Astrocyte (in vitro differentiated cells and primary cell): ENCODE results near the gene ZNF565. TPM values are rescaled to one million over a fixed set of nuclear protein-coding genes. Genes with fewer than 3 reads are reported as not detected.

Source experiments
- DNase-seq: peaks from one replicate; pipeline ENCODE4 v3.0.0-alpha.2; 2010; ENCODE audit warnings: low read depth
- FAIRE-seq: peaks from 2 replicates; lab custom pipeline; 2011; peaks lifted over from hg19 to GRCh38; lab: Jason Lieb, UNC
- H2AFZ ChIP-seq: 2 replicates; pipeline ENCODE4 v1.6.0; 2012; ENCODE audit warnings: low read depth, low read length, inconsistent platforms
- H3K27ac ChIP-seq: 2 replicates; pipeline ENCODE4 v1.5.1; 2011; ENCODE audit warnings: low read depth, low read length, inconsistent platforms
- H3K27me3 ChIP-seq: 2 replicates; pipeline ENCODE4 v1.6.0; 2011; ENCODE audit warnings: low read length, inconsistent platforms; ENCODE audit not compliant: insufficient read depth
- H3K36me3 ChIP-seq: 2 replicates; pipeline ENCODE4 v1.5.1; 2011; ENCODE audit warnings: low read length, inconsistent platforms; ENCODE audit not compliant: insufficient read depth
- H3K4me1 ChIP-seq: 2 replicates; pipeline ENCODE4 v1.5.1; 2011; ENCODE audit warnings: low read length, inconsistent platforms; ENCODE audit not compliant: insufficient read depth
- H3K4me2 ChIP-seq: 2 replicates; pipeline ENCODE4 v1.6.0; 2012; ENCODE audit warnings: low read length, inconsistent platforms
- H3K4me3 ChIP-seq: 2 replicates; pipeline ENCODE4 v1.5.1; 2011; ENCODE audit warnings: low read depth, mild to moderate bottlenecking, low read length, inconsistent platforms; ENCODE audit not compliant: insufficient read depth
- H3K79me2 ChIP-seq: 2 replicates; pipeline ENCODE4 v1.6.0; 2012; ENCODE audit warnings: mild to moderate bottlenecking, low read length, inconsistent platforms; ENCODE audit not compliant: insufficient read depth
- H3K9ac ChIP-seq: 2 replicates; pipeline ENCODE4 v1.6.0; 2012; ENCODE audit warnings: mild to moderate bottlenecking, low read length, inconsistent platforms
- H3K9me3 ChIP-seq: 2 replicates; pipeline ENCODE4 v1.5.1; 2012; ENCODE audit warnings: low read depth, mild to moderate bottlenecking, low read length, inconsistent platforms; ENCODE audit not compliant: insufficient read depth
- H4K20me1 ChIP-seq: 2 replicates; pipeline ENCODE4 v1.6.0; 2012; ENCODE audit warnings: low read length, inconsistent platforms; ENCODE audit not compliant: insufficient read depth
- H3K27ac Mint-ChIP-seq: one replicate; pipeline ENCODE4 v1.8.0; 2021; ENCODE audit warnings: mild to moderate bottlenecking, mixed read lengths; ENCODE audit not compliant: unreplicated experiment
- H3K27me3 Mint-ChIP-seq: one replicate; pipeline ENCODE4 v1.8.0; 2021; ENCODE audit warnings: low read depth, mixed read lengths; ENCODE audit not compliant: unreplicated experiment
- H3K36me3 Mint-ChIP-seq: one replicate; pipeline ENCODE4 v1.8.0; 2021; ENCODE audit warnings: low read depth, mixed read lengths; ENCODE audit not compliant: unreplicated experiment
- H3K4me1 Mint-ChIP-seq: one replicate; pipeline ENCODE4 v1.8.0; 2021; ENCODE audit warnings: low read depth, mixed read lengths; ENCODE audit not compliant: unreplicated experiment
- H3K4me3 Mint-ChIP-seq: one replicate; pipeline ENCODE4 v1.8.0; 2021; ENCODE audit warnings: mild to moderate bottlenecking, moderate library complexity, mixed read lengths; ENCODE audit not compliant: unreplicated experiment
- H3K9me3 Mint-ChIP-seq: one replicate; pipeline ENCODE4 v1.8.0; 2021; ENCODE audit warnings: mild to moderate bottlenecking, mixed read lengths; ENCODE audit not compliant: unreplicated experiment
- CTCF ChIP-seq: IDR thresholded peaks from 2 replicates; pipeline ENCODE4 v1.5.1; 2011; ENCODE audit warnings: low read depth, mild to moderate bottlenecking, inconsistent platforms, low read length, moderate library complexity; ENCODE audit not compliant: insufficient read depth
- EZH2 ChIP-seq: IDR thresholded peaks from 2 replicates; pipeline ENCODE4 v1.6.1; 2012; ENCODE audit warnings: mild to moderate bottlenecking, low read length, inconsistent platforms; ENCODE audit not compliant: insufficient read depth
- total RNA-seq: library from RNA; stranded (reverse); gene quantifications from 2 replicates; pipeline ENCODE4 v1.2.1, GENCODE V29; 2021

The ZNF565 gene
- total RNA-seq, 1 donor from 2014 or later = 6.5 TPM

DNA sequence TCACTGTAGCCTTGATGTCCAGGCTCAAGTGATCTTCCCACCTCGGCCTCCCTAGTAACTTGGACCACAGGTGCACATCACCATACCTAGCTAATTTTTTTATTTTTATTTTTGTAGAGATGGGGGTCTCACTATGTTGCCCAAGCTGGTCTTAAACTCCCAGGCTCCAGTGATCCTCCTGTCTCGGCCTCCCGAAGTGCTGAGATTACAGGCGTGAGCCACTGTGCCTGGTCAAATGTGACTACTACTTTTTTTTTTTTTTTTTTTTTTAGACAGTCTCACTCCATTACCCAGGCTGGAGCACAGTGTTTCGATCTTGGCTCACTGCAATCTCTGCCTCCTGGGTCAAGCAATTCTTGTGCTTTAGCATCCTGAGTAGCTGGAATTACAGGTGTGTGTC, 41.6 kb downstream of the ZNF565 start:
- FAIRE-seq (no peak), DNase-seq (no peak)
- no peaks in the 10 kb centered on the region for H3K36me3 Mint-ChIP-seq
- Histone ChIP-seq H2AFZ (no peak overlapping the region), H3K9ac (no peak overlapping the region), H3K4me3 (no peak overlapping the region), H3K4me2 (no peak overlapping the region), H4K20me1 (no peaks in the 10 kb centered on the region), H3K27ac (no peak overlapping the region), H3K27me3 (no peaks in the 10 kb centered on the region), H3K9me3 (no peaks in the 10 kb centered on the region), H3K79me2 (no peaks in the 10 kb centered on the region), H3K36me3 (no peaks in the 10 kb centered on the region), H3K4me1 (peaks cover 5% of the 10 kb centered on the region)
- peaks cover 3% of the 10 kb centered on the region for H3K4me1 Mint-ChIP-seq
- no peak overlapping the region for H3K4me3 Mint-ChIP-seq
- TF ChIP-seq EZH2 (no peak), CTCF (no peak)
- peaks cover 8% of the 10 kb centered on the region for H3K9me3 Mint-ChIP-seq
- no peak overlapping the region for H3K27ac Mint-ChIP-seq
- H3K27me3 Mint-ChIP-seq = no peaks in the 10 kb centered on the region

DNA sequence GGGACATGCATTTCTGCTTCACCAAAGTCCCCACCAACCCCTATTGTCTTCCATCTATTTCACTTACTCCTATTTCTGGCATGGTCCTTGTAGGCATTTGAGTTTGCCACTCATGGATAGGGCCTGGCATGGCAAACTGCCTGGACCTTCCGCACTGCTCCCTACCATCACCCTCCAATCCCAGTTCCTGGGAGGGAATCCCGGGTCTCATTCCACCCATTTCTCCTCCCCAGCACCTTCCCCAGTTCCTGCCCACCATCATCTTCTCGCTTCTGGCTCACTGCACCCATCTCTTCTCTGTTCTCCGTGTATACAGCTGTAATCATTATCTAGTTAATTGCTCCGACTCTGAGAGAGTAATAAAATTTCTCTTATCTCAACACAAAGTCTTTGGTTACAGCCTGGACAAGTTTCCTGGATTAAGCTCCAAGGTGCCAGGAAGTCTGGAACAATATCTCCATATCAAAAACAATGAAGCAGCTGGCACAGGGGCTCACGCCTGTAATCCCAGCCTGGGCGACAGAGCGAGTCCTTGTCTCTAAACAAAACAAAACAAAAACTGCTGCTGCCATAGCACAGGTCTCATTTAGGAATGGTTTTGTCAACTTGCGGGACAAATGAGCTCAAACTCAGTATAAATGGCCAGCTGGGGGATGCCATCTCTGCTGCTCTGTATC, 45.2 kb downstream of the ZNF565 start:
- Histone ChIP-seq H3K9me3 (no peaks in the 10 kb centered on the region), H3K9ac (no peak overlapping the region), H2AFZ (no peak overlapping the region), H4K20me1 (no peaks in the 10 kb centered on the region), H3K4me3 (no peak overlapping the region), H3K27me3 (no peaks in the 10 kb centered on the region), H3K4me1 (peaks cover 5% of the 10 kb centered on the region), H3K79me2 (no peaks in the 10 kb centered on the region), H3K4me2 (no peak overlapping the region), H3K27ac (no peak overlapping the region), H3K36me3 (no peaks in the 10 kb centered on the region)
- H3K4me1 Mint-ChIP-seq = peaks cover 3% of the 10 kb centered on the region
- DNase-seq = no peak
- H3K4me3 Mint-ChIP-seq = no peak overlapping the region
- no peaks in the 10 kb centered on the region for H3K36me3 Mint-ChIP-seq
- peaks cover 3% of the 10 kb centered on the region for H3K9me3 Mint-ChIP-seq
- FAIRE-seq = no peak
- no peaks in the 10 kb centered on the region for H3K27me3 Mint-ChIP-seq
- H3K27ac Mint-ChIP-seq = no peak overlapping the region
- TF ChIP-seq EZH2 (no peak), CTCF (no peak)

DNA sequence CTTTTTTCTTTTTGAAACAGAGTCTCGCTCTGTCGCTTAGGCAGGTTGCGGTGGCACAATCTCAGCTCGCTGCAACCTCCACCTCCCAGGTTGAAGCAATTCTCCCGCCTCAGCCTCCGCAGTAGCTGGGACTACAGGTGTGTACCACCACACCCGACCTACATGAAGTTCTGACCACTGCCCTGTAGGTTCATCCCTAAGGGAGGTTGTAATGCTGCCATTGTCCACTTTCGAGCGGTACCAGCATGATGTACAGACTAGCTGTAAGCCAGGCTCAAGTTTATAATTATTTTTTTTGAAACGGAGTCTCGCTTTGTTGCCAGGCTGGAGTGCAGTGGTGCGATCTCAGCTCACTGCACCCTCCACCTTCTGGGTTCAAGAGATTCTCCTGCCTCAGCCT, 50.7 kb downstream of the ZNF565 start:
- TF ChIP-seq EZH2 (no peak), CTCF (no peak)
- H3K4me1 Mint-ChIP-seq = peaks cover 4% of the 10 kb centered on the region

More for the DNA sequence above, 50.7 kb downstream of the ZNF565 start:
- FAIRE-seq (no peak), DNase-seq (no peak)
- Mint-ChIP-seq H3K4me3 (no peak overlapping the region), H3K9me3 (no peaks in the 10 kb centered on the region), H3K36me3 (peaks cover 13% of the 10 kb centered on the region), H3K27me3 (no peaks in the 10 kb centered on the region), H3K27ac (no peak overlapping the region)
- Histone ChIP-seq H3K27ac (no peak overlapping the region), H3K4me3 (no peak overlapping the region), H3K79me2 (no peaks in the 10 kb centered on the region), H3K27me3 (no peaks in the 10 kb centered on the region), H3K9ac (no peak overlapping the region), H3K9me3 (no peaks in the 10 kb centered on the region), H3K36me3 (no peaks in the 10 kb centered on the region), H3K4me2 (no peak overlapping the region), H4K20me1 (no peaks in the 10 kb centered on the region), H2AFZ (no peak overlapping the region), H3K4me1 (no peaks in the 10 kb centered on the region)
